ENCODE measurements around the gene RNF167.
A peak's percentile ranks its signal among the peaks of the same experiment; 100 is the strongest.

The RNF167 gene

DNA sequence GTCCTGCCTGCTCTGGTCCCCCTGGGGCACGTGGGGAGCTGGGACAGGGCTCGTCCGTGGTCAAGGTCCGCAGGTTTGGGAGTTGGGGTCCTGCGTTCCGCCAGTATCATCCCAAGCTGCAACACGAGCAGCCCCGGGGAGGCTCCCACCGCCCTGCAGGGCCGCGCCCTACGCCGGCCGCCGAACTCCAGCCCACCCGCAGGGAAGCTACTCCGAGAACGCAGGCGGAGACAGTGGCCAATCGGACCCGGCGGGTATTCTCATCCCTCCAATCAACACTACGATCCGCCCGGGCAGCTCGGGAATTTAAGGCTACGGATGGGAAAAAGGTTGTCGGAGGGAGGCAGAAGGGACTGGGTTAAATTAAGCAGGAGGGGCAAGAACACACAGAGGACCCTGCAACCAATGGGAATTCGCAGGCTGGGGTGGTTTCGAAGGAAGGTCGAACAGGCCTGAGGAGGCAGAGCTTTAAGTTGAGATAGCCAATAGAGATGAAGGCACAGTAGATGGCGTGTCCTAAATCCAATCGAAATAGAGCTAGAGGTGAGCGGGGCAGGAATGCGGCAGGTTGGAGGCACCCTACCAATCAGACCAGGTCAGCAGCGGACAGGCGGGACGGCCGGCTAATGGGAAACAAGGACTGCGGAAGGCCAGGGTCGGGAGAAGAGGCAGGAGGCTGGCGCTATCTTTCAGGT is 26.9 kb downstream of the RNF167 start:
- Histone ChIP-seq H3K9me3 (no peaks in the 10 kb centered on the region), H3K27me3 (no peaks in the 10 kb centered on the region), H3K27ac (peak overlapping the region; percentile 98), H3K4me3 (ENCODE audit: low read depth in 1 of 2, low read length in 1 of 2) (peak overlapping the region; percentile 61 to 100), H3K4me1 (ENCODE audit: control insufficient read depth in 1 of 2, insufficient read depth in 1 of 2, low read depth in 1 of 2, low read length in 1 of 2) (peaks cover 32 to 35% of the 10 kb centered on the region in 2 experiments), H3K36me3 (peaks cover 36% of the 10 kb centered on the region)
- TF ChIP-seq CTCF (IDR thresholded peaks at IDR 0.05) = no peak

- peak within 1 kb of the TSS; percentile 61 to 100 for H3K4me3 ChIP-seq (ENCODE audit: low read depth in 1 of 2, low read length in 1 of 2)
- TF ChIP-seq CTCF (IDR thresholded peaks at IDR 0.05) = no peak
- H3K4me1 ChIP-seq (ENCODE audit: control insufficient read depth in 1 of 2, insufficient read depth in 1 of 2, low read depth in 1 of 2, low read length in 1 of 2) = peaks cover 39 to 40% of the 10 kb centered on the region in 2 experiments
- H3K36me3 ChIP-seq = peaks cover 44% of the 10 kb centered on the region
- peak within 1 kb of the TSS; percentile 98 for H3K27ac ChIP-seq
- no peaks in the 10 kb centered on the region for H3K27me3 ChIP-seq
- H3K9me3 ChIP-seq = no peaks in the 10 kb centered on the region
Measured at GRCh38 chr17:4967539-4968485, 27.7 kb downstream of the RNF167 start, which contains the start of gene SPAG7. Gene SPAG7, minus strand, starts transcription at chr17:4967817. Its CDS starts 13 bp downstream, at chr17:4967804.

DNA sequence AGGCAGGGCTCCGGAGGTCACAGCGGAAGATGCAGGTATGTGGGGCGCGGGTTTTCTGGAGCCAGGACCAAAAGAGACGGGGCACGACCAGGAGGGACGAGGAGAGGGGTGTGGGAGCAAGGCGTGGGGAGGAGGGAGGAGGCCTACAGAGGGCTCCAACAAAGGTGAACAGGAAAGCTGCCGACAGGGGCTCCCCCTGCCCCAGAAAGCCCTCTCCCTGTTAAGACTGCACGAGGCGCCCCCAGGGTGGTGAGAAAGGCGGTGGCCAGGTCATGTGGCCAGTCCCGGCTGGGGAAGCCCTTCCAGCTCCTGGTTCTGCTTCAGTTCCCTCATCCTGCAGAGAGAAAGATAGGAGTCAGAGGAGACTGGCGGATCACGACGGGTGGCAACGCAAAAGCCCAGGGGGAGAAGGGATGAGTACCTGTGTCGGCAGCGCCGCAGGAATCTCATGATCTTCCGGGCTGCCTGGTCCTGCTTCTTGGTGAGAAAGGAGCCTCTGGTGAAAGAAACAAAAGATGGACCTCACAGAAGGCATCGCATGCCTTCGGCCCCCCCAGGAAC is 28.5 kb downstream of the RNF167 start:
- no peak for TF ChIP-seq CTCF (IDR thresholded peaks at IDR 0.05)
- Histone ChIP-seq H3K27ac (peak overlapping the region; percentile 98), H3K4me1 (ENCODE audit: control insufficient read depth in 1 of 2, insufficient read depth in 1 of 2, low read depth in 1 of 2, low read length in 1 of 2) (peaks cover 46 to 47% of the 10 kb centered on the region in 2 experiments), H3K27me3 (no peaks in the 10 kb centered on the region), H3K36me3 (peaks cover 51% of the 10 kb centered on the region), H3K4me3 (ENCODE audit: low read depth in 1 of 2, low read length in 1 of 2) (peak overlapping the region; percentile 61 to 100), H3K9me3 (no peaks in the 10 kb centered on the region)

DNA sequence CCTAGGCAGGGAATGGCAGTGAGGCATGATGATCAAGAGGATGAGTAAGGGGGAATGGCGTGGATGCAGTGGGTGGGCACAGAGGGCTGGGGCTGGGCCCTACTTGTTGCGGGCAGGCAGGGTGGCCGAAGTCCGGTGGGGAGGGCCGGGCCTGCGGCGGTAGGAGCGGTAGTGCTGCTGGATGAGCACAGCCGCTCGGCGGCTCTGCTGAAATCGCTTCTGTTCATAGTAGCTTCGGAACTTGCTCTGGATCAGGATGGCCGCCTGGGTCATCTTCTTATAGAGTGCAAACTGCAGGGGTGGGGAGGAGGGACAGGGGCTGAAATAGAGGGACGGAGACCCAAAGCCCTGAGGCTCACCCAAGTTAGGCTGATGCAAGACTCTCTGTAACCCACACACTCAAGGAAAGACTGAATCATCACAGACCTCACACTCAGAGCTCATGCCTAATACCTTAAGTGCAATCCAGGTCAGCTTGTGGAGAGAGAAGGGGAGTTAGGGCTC is 29.0 kb downstream of the RNF167 start:
- H3K36me3 ChIP-seq = peaks cover 55% of the 10 kb centered on the region
- peak overlapping the region; percentile 98 for H3K27ac ChIP-seq
- H3K4me3 ChIP-seq (ENCODE audit: low read depth in 1 of 2, low read length in 1 of 2) = peak overlapping the region in 1 of 2 experiments; percentile 61
- no peaks in the 10 kb centered on the region for H3K27me3 ChIP-seq
- no peak for TF ChIP-seq CTCF (IDR thresholded peaks at IDR 0.05)
- H3K4me1 ChIP-seq (ENCODE audit: control insufficient read depth in 1 of 2, insufficient read depth in 1 of 2, low read depth in 1 of 2, low read length in 1 of 2) = peaks cover 52 to 53% of the 10 kb centered on the region in 2 experiments
- no peaks in the 10 kb centered on the region for H3K9me3 ChIP-seq

DNA sequence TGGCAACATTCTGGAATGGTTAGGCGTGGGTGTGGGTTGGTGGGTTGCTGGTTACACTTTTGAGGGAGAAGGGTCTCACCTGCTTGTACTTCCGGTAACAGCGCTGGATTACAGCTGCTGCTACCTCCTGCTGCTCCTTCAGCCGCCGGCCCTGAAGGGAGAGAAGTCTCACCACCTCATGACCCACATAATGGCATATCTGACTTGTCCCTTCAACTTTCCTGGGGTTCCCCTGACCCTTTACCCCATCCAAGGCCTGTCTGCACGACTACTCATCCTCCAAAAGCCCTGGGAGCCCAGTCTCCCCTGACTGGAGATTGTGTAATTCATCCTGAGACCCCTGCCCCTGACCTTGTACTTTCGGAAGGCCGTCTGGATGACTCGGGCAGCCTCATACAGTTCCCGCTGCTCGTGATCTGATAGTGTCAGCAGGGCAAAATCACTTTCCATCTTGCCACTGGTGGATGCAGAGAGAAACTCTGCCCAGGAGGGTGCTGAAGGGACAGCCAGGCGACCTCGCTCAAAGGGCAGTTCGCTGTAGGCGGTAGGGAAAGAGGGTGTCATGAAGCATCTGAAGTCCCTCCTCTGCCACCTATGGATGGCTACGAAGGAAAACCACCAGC is 29.6 kb downstream of the RNF167 start:
- no peaks in the 10 kb centered on the region for H3K9me3 ChIP-seq
- H3K27ac ChIP-seq = peak overlapping the region; percentile 98
- peaks cover 60% of the 10 kb centered on the region for H3K36me3 ChIP-seq
- no peak for TF ChIP-seq CTCF (IDR thresholded peaks at IDR 0.05)
- no peaks in the 10 kb centered on the region for H3K27me3 ChIP-seq
- H3K4me3 ChIP-seq (ENCODE audit: low read depth in 1 of 2, low read length in 1 of 2) = no peak overlapping the region
- peaks cover 54 to 56% of the 10 kb centered on the region in 2 experiments for H3K4me1 ChIP-seq (ENCODE audit: control insufficient read depth in 1 of 2, insufficient read depth in 1 of 2, low read depth in 1 of 2, low read length in 1 of 2)

All from neutrophil (primary cell).